Osteoblast (primary cell): Measurements from ENCODE around the gene DGKI. TPM values are rescaled to one million over a fixed set of nuclear protein-coding genes. Genes with fewer than 3 reads are reported as not detected.

Experiments
- DNase-seq: peaks from one replicate; pipeline ENCODE4 v3.0.0; 2011; ENCODE audit warnings: low spot score, mixed read lengths; ENCODE audit not compliant: insufficient read length; ENCODE audit errors: missing footprints
- H2AFZ ChIP-seq: 2 replicates; pipeline ENCODE4 v1.6.0; 2011; ENCODE audit warnings: mild to moderate bottlenecking, low read length
- H3K27ac ChIP-seq: 2 replicates; pipeline ENCODE4 v1.5.1; 2011; ENCODE audit warnings: mild to moderate bottlenecking, low read depth, low read length, moderate library complexity
- H3K27me3 ChIP-seq: 2 replicates; pipeline ENCODE4 v1.6.0; 2012; ENCODE audit warnings: mild to moderate bottlenecking, control low read depth, inconsistent platforms, low read length, moderate library complexity; ENCODE audit not compliant: insufficient read depth
- H3K36me3 ChIP-seq: 2 replicates; pipeline ENCODE4 v1.5.1; 2011; ENCODE audit warnings: mild to moderate bottlenecking, low read length, control low read depth, moderate library complexity; ENCODE audit not compliant: insufficient read depth
- H3K4me1 ChIP-seq: 2 replicates; pipeline ENCODE4 v1.5.1; 2011; ENCODE audit warnings: mild to moderate bottlenecking, low read length, control low read depth, moderate library complexity; ENCODE audit not compliant: insufficient read depth
- H3K4me2 ChIP-seq: 2 replicates; pipeline ENCODE4 v1.6.0; 2011; ENCODE audit warnings: mild to moderate bottlenecking, low read length; ENCODE audit not compliant: insufficient read depth
- H3K4me3 ChIP-seq: fragments of 200-600 bp; sonication (generic); 3 replicates; pipeline ENCODE4 v1.5.1; 2012; ENCODE audit warnings: mild to moderate bottlenecking, low read length, inconsistent platforms; ENCODE audit not compliant: insufficient read depth
- H3K79me2 ChIP-seq: 2 replicates; pipeline ENCODE4 v1.6.0; 2012; ENCODE audit warnings: mild to moderate bottlenecking, low read length, control low read depth, inconsistent platforms; ENCODE audit not compliant: insufficient read depth
- H3K9me3 ChIP-seq: 2 replicates; pipeline ENCODE4 v1.5.1; 2011; ENCODE audit warnings: low read depth, low read length, control low read depth
- H4K20me1 ChIP-seq: 2 replicates; pipeline ENCODE4 v1.6.0; 2012; ENCODE audit warnings: mild to moderate bottlenecking, low read length, control low read depth; ENCODE audit not compliant: insufficient read depth
- CTCF ChIP-seq: IDR thresholded peaks from 2 replicates; pipeline ENCODE4 v1.5.1; 2011; ENCODE audit warnings: mild to moderate bottlenecking, low read depth, low read length, moderate library complexity; ENCODE audit errors: extremely low read depth
- total RNA-seq: library from RNA; depleted of rRNA; stranded (reverse); fragments of >200 nt; gene quantifications from 2 replicates; pipeline ENCODE4 v1.2.3, GENCODE V29; 2012

The DGKI gene
- total RNA-seq, 1 donor, result 19.2 TPM

- Histone ChIP-seq H3K36me3 (peaks cover 9% of the 10 kb centered on the region), H3K4me2 (no peak overlapping the region), H3K4me3 (no peak overlapping the region), H3K27me3 (no peaks in the 10 kb centered on the region), H2AFZ (peak overlapping the region; percentile 18), H3K9me3 (no peaks in the 10 kb centered on the region), H3K79me2 (no peaks in the 10 kb centered on the region), H4K20me1 (no peaks in the 10 kb centered on the region), H3K4me1 (peaks cover 22% of the 10 kb centered on the region), H3K27ac (no peak overlapping the region)
- no peak for DNase-seq
- TF ChIP-seq CTCF, result no peak
Observed at GRCh38 chr7:137576481-137576880, 270.3 kb downstream of the DGKI start.

GRCh38 chr7:137574812-137575211, 272.0 kb downstream of the DGKI start:
- Histone ChIP-seq H2AFZ (no peak overlapping the region), H3K4me3 (no peak overlapping the region), H3K27ac (no peak overlapping the region), H3K79me2 (no peaks in the 10 kb centered on the region), H3K36me3 (peaks cover 9% of the 10 kb centered on the region), H3K27me3 (no peaks in the 10 kb centered on the region), H3K4me2 (no peak overlapping the region), H4K20me1 (no peaks in the 10 kb centered on the region), H3K4me1 (peaks cover 11% of the 10 kb centered on the region), H3K9me3 (no peaks in the 10 kb centered on the region)
- TF ChIP-seq CTCF, result no peak
- no peak for DNase-seq

DNA sequence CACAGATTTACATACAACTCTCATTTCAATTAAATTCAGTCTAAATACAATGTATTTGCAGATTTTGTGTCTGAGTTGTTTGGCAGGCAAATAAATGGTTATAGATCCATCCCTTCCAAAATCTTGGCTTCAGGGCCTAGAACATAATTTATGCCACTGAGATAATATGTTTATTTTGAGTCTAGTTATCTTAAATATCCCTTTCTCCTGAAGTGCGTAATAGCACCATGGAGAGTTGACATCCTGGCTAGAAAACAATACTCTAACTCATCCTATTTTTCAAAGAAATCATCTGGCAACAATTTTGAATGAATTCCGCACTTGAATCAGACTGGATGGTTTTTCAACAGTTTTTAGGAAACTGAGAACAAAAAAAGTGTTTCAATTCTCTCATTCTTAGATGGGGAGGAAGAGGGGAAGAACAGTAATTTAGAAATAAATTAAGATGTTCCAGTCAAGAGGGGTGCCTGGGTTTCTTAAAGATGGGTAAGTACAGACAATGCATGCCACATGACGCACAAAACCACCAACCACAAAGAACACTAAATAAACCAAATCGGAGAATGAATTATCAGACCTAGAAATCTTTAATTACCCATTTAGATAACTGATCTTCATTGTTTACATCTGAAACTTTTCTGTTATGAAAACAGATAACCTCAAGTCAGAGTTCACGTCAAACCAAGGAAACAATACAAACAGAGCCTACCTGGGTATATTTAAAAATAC, 274.6 kb downstream of the DGKI start:
- no peak overlapping the region for H2AFZ ChIP-seq
- H3K36me3 ChIP-seq, result no peaks in the 10 kb centered on the region
- no peaks in the 10 kb centered on the region for H3K9me3 ChIP-seq
- no peaks in the 10 kb centered on the region for H3K27me3 ChIP-seq
- no peak overlapping the region for H3K27ac ChIP-seq
- H3K4me2 ChIP-seq, result no peak overlapping the region
- TF ChIP-seq CTCF, result no peak
- no peaks in the 10 kb centered on the region for H3K79me2 ChIP-seq
- H3K4me3 ChIP-seq, result no peak overlapping the region
- H4K20me1 ChIP-seq, result no peaks in the 10 kb centered on the region
- H3K4me1 ChIP-seq, result peaks cover 3% of the 10 kb centered on the region
- DNase-seq, result no peak

- Histone ChIP-seq H3K36me3 (no peaks in the 10 kb centered on the region), H3K27ac (peak overlapping the region; percentile 13), H3K27me3 (no peaks in the 10 kb centered on the region), H3K4me2 (no peak overlapping the region), H3K4me1 (peaks cover 4% of the 10 kb centered on the region), H3K79me2 (no peaks in the 10 kb centered on the region), H2AFZ (no peak overlapping the region), H4K20me1 (no peaks in the 10 kb centered on the region), H3K9me3 (no peaks in the 10 kb centered on the region), H3K4me3 (no peak overlapping the region)
- DNase-seq, result no peak
- no peak for TF ChIP-seq CTCF
Observed at GRCh38 chr7:137564677-137565076, 282.1 kb downstream of the DGKI start.
